HG03066 (cell line): Measurements from ENCODE around the gene TECR.
A peak's percentile ranks its signal among the peaks of the same experiment; 100 is the strongest.
"Not testable (repeated sequence)": the region's sequence is repeated elsewhere in the genome, so short reads cannot be mapped to it uniquely, and the experiment has no call there.

Experiments
- ATAC-seq: cut with Tn5 transposase; IDR thresholded peaks from one replicate; pipeline ENCODE4 v1.9.1; 2021; ENCODE audit warnings: low read depth; ENCODE audit not compliant: unreplicated experiment

Gene TECR, protein sequence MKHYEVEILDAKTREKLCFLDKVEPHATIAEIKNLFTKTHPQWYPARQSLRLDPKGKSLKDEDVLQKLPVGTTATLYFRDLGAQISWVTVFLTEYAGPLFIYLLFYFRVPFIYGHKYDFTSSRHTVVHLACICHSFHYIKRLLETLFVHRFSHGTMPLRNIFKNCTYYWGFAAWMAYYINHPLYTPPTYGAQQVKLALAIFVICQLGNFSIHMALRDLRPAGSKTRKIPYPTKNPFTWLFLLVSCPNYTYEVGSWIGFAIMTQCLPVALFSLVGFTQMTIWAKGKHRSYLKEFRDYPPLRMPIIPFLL

GRCh38 chr19:14529254-14530004 lies at the start of gene TECR:
Gene TECR (plus strand): TSS chr19:14529594. CDS start chr19:14529697, 103 bp downstream.
- peak; percentile 94 for ATAC-seq

DNA sequence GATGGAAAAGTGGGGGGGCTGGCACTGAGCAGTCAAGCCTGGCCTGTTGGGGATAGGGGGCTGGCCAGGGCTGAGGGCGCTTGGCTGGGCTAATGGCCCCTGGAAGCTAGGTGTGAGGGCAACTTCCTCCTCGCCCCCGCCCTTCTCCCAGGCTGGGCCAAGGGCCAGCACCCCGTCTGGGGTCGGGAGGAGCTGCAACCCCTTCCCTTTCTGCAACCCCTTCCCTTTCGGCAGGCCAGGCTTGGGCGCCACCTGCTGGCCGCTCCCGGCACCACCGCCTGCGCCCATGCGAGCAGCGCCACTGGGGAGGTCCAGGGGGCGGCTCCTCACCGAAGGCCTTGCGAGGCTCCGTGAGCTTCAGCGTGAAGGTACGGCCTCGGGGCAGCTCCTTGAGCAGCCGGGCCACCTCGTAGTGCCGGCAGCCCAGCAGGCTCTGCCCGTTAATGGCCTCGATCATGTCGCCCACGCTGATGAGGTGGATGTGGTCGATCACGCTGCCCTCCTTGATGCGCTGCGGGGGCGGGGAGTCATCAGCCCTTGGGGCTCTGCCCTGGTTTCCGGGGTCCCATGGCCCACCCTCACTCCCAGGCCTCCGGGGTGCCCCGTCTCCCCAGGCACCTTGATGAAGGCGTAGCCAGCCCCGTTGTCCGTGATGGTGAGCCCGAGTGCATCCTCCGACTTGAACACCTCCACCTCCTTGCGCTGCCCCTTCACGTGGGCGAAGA lies 49.3 kb upstream of the TECR start:
- ATAC-seq, result no peak

DNA sequence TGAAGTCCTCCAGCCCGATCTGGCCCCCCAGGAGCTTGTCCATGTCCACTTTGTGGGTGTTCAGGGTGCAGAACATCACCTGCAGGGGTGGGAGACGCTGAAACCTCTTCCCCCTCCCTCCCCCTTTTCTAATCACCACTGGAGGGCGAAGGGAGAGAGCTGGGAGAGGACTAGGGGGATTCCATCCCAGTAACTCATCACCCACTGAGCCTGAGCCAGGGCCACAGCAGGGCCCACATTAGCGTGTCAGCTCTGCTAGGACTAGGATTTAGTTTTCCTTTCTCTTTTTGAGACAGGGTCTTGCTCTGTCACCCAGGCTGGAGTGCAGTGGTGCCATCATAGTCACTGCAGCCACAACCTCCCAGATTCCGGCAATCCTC lies 48.7 kb upstream of the TECR start:
- ATAC-seq, result no peak

DNA sequence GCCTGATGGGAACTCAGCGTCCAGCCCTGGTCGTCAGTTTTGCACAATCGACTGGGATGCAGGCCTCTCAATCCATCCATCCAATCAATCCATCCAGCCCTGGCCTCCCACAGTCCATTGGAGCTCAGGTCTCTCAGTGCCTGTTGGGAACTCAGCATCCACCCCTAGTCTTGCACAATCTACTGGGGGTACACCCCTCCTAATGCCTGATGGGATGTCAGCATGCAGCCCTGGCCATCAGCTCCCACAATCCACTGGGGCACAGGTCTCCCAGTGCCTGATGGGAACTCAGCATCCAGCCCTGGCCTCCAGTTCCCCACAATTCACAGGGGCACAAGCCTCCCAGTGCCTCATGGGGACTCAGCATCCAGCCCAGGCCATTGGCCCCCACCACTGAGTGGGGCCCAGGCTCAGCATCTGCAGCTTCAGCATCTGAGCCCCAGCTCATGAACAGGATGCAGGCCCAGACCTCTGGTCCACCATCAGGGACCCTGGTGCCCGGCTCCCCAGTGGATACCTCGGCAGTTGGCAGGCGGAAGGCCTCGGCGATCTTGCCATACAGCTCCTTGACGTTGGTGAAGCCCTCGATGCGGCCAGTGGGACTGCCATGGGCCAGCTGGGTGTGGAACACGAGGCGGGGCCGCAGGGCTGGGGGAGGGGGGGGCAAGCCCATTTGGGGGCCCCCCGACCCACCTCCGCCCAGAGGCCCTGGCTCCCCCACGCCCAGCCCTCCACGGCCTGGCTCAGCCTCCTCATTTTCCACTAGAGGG lies 47.0 kb upstream of the TECR start:
- ATAC-seq, result no peak

DNA sequence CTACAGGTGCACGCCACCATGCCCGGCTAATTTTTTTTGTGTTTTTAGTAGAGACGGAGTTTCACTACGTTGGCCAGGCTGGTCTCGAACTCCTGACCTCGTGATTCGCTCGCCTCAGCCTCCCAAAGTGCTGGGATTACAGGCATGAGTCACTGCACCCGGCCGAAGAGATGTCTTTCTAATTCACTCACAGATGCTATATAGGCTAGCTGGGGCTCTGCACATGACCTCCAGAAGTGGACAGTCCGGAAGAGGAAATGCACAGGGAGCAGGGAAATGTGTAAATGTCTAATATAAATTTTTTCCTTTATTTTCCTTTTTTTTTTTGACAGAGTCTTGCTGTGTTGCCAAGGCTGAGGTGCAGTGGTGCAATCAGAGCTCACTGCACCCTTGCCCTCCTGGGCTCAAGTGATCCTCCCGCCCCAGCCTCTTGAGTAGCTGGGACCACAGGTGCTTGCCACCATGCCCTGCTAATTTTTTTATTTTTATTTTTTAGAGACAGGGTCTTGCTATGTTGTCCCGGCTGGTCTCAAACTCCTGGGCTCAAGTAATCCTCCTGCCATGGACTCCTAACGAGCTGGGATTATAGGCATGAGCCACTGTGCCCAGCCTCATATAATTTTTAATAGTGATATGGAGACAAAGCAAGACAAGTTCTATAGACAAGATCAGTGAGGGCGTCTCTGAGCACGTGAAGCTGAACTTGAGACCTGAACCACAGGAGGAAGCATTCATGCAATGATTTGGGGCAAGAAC lies 41.8 kb upstream of the TECR start:
- ATAC-seq, result no peak

DNA sequence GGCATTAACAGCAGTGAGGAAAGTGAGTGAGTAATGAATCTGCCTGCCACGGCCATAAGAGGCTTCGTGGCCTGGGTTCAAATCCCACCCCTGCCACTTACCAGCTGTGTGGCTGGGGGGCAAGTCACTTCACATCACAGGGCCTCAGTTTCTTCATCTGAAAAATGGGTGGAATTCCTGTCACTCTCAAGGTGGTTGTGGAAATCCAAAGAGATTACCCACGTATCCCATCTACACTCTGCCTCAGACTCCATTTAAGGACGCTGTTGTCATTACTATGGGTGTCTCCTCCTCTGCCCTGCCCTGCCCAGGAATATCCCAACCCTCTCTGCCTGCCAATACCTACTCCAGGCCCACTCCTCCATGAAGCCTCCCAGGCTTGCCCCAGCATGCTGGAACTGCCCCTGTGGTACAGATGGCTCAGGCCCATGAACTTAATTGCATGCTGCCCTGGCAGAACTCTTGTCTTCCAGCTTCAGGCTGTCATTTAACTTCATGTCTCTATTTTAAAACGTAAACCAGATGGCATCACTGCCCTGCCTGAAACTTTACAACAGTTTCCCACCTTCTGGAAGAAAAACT lies 36.5 kb upstream of the TECR start:
- no peak for ATAC-seq

GRCh38 chr19:14494411-14494810 lies 35.0 kb upstream of the TECR start:
- ATAC-seq, result no peak

DNA sequence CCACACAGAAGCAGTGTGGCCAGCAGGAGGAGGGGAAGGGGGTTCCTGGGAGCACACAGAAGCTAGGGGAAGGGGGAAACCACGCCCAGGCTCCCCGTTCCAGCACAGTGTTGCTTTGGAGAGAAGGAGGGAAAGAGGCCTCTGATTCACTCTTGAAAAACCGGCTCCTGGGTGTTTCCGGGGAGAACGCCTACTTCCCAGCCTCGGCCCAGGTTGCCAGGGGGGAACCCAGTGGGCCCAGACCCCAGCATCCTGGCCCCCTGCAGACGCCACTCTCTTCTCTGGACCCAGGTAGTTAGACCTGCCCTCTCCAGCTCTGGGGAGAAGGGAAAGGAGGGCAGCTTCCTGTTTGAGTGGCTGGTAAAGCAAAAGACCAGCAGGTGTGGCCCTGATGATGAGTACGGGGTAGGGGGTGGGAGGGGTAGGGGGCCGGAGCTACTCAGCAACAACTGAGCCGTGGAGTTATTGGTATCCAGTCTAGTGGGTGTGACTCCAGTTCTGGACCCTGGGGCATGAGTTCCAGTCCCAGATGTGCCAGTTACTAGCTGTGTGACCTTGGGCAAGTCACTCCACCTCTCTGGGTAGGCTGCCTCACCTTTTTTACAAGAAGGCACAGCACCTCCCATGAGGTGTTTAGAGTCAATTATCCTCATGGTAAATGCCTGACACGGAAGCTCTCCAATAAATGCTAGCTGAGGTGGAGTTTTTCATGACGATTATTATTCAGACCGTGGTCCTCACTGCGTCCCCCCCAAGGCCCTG lies 34.3 kb upstream of the TECR start:
- ATAC-seq, result no peak

DNA sequence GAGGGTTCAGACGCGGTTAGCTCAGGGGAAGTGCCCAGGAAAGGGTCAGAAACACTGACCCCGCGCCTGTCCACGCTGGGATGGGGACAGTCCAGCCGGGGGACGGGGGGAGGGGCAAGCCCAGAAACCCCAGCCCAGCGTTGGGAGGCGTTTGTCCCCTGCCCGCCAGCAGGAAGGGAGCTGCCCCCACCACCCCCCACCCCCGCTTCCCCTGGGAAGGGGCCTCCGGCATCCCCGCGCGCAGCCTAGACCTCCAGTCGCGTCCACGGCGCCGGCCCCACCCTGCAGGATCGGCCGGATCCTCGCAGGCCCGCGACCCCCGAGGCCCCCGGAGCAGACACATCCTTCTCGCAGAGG lies 33.7 kb upstream of the TECR start:
- no peak for ATAC-seq

- peak; percentile 58 for ATAC-seq
These were observed 33.2 kb upstream of the TECR start, which contains the start of gene GIPC1 for GRCh38 chr19:14496029-14496833. Gene GIPC1 (minus strand): TSS chr19:14496127. CDS start chr19:14482976, 13,151 bp downstream.

DNA sequence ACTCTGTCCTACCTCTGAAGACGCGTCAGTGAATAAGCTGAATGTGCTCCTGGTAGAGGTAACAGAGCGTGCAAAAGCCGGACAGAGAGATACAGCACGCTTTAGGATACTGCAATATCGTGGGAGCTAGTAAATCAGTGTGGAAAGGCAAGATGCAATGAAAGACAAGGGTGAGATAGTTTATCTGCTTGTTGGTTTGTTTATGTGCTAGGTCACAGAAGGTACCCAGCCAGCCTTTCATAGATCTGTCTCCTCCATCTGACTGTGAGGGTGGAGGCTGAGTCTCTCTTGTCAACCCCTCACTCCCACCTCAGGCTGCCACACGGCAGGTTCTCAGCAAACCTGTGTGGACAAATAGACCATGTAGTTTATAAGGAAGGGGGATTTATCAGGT lies 32.6 kb upstream of the TECR start:
- no peak for ATAC-seq

DNA sequence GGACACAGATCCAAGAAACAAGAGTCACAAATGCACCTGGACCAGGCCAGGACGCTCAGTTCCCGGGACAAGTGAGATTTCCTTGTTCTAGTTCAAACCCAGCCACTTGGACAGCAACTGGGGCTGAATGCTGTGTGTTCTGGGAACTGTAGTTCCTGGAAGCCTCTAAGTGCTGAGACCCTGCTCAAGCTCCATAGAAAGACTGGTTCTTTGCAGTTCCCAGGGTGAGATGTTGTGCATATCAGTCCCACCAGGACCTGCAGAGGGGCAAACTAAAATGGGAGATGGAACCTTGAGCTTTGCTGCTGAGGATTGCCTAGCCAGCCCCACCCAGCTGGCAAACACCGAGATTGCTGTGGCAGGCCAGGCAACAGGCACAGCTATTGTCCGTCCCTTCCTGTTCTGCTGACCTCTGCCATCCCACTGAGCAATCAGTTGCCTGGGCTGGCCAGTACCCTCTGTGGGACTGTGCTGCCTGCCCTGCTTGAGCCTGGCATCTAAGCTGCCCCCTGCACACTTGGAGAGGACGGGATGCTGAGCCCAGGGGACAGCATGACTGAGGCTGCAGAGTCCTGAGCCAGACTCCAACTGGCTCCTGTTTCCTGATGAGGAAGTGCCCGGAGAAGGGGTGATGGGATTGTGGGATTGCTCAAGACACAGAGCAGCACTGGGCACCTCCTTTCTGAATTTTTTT lies 32.0 kb upstream of the TECR start:
- no peak for ATAC-seq

DNA sequence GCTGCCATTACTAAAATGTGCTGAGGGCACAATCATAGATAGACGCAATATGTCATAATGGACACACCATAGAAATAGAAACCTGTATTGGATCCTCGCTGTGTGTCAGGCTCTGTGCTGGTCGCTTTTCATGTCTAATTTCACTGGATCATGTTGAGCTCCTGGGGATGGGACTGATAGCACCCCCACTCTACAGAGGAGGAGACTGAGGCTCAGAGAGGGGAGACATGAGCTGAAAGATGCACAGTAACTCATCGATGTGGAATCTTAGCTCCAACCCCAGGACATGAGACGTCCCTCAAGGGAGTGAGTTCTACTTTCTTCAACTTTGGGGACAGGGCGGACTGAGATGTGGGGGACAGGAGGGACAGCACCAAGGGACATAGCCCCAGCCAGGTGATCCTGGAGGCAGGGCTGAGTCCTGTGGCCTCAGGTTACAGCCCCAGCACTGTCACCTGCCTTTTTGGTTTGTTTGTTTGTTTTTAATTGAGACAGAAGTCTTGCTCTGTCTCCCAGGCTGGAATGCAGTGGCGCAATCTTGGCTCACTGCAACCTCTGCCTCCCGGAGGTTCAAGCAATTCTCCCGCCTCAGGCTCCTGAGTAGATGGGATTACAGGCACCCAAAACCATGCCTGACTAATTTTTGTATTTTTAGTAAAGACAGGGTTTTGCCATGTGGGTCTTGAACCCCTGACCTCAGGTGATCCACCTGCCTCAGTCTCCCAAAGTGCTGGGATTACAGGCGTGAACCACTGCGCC lies 26.9 kb upstream of the TECR start:
- no peak for ATAC-seq

- ATAC-seq, result no peak
These were observed 26.1 kb upstream of the TECR start for GRCh38 chr19:14503285-14503684.

DNA sequence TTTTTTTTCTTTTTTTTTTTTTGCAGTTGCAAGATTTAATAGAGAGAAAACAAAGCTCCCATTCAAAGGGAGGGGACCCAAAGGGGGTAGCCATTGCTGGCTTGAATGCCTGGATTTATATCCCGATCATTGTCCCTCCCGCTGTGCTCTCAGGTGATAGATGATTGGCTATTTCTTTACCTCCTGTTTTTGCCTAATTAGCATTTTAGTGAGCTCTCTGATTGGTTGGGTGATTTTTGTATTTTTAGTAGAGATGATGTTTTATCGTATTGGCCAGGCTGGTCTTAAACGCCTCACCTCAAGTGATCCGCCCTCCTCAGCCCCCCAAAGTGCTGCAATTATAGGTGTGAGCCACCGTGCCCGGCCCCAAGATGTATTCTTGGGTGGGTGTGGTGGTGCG lies 24.8 kb upstream of the TECR start:
- ATAC-seq, result not testable (repeated sequence)

- ATAC-seq, result no peak
These were observed 23.7 kb upstream of the TECR start for GRCh38 chr19:14505488-14506239.
